Activated CD8-positive, alpha-beta memory T cell treated with anti-CD3 and anti-CD28 coated beads for 1 hour (primary cell): Measurements from ENCODE around the gene MSH3.
"Not testable (repeated sequence)": the region's sequence is repeated elsewhere in the genome, so short reads cannot be mapped to it uniquely, and the experiment has no call there.

Source experiments
- DNase-seq, 2 donors: peaks; one replicate each; pipeline ENCODE4 v3.0.0-alpha.2; 2020; ENCODE audit warnings: low read depth in 1 of 2; ENCODE audit errors: extremely low read depth in 1 of 2

MSH3 gene

GRCh38 chr5:80705216-80705769 lies 50.8 kb downstream of the MSH3 start:
- no peak for DNase-seq

- no peak for DNase-seq
Measured at GRCh38 chr5:80705801-80706200, 51.3 kb downstream of the MSH3 start.

GRCh38 chr5:80706835-80707447 lies 52.5 kb downstream of the MSH3 start:
- DNase-seq = no peak

- no peak for DNase-seq
Measured at GRCh38 chr5:80707645-80708044, 53.2 kb downstream of the MSH3 start.

- no peak for DNase-seq
Measured at GRCh38 chr5:80711216-80711615, 56.8 kb downstream of the MSH3 start.

GRCh38 chr5:80711938-80712337 lies 57.5 kb downstream of the MSH3 start:
- DNase-seq = no peak

GRCh38 chr5:80712919-80713318 lies 58.5 kb downstream of the MSH3 start:
- no peak for DNase-seq

- no peak for DNase-seq
Measured at GRCh38 chr5:80713631-80714030, 59.2 kb downstream of the MSH3 start.

- DNase-seq = no peak
Measured at GRCh38 chr5:80714570-80715298, 60.3 kb downstream of the MSH3 start.

- no peak for DNase-seq
Measured at GRCh38 chr5:80715887-80716286, 61.4 kb downstream of the MSH3 start.

GRCh38 chr5:80720181-80720580 lies 65.7 kb downstream of the MSH3 start:
- no peak for DNase-seq

- no peak for DNase-seq
Measured at GRCh38 chr5:80722916-80723315, 68.5 kb downstream of the MSH3 start.

GRCh38 chr5:80725446-80725845 lies 71.0 kb downstream of the MSH3 start:
- DNase-seq = no peak

GRCh38 chr5:80736730-80737129 lies 82.3 kb downstream of the MSH3 start:
- no peak for DNase-seq

GRCh38 chr5:80738466-80738865 lies 84.0 kb downstream of the MSH3 start:
- no peak for DNase-seq

GRCh38 chr5:80739057-80739456 lies 84.6 kb downstream of the MSH3 start:
- no peak for DNase-seq

- DNase-seq = no peak
Measured at GRCh38 chr5:80739496-80739895, 85.0 kb downstream of the MSH3 start.

- DNase-seq = no peak
Measured at GRCh38 chr5:80739898-80740297, 85.4 kb downstream of the MSH3 start.

GRCh38 chr5:80740488-80740887 lies 86.0 kb downstream of the MSH3 start:
- not testable (repeated sequence) for DNase-seq

- no peak for DNase-seq
Measured at GRCh38 chr5:80740999-80741398, 86.5 kb downstream of the MSH3 start.

- DNase-seq = no peak
Measured at GRCh38 chr5:80744149-80744548, 89.7 kb downstream of the MSH3 start.

- no peak for DNase-seq
Measured at GRCh38 chr5:80745490-80745889, 91.0 kb downstream of the MSH3 start.
